ENCODE measurements around the gene VASH1.

VASH1 gene

DNA sequence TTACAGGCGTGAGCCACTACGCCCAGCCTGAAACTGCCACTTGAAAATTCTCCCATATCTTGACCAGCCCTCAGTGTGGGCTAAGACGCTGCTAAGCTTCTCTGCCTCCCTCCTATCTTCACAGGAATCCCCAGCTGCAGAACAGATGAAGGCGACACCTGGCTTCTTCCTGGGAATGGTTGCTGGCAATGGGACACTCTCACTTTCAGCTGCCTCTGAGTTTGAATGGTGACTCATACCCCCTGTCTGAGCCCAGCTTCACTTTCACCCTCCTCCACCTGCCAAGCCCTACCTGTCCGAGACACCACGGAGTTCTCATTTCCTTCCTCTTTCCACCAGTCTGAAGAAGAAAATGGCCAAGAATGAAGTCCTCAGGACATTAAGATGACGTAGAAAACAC, 18.3 kb upstream of the VASH1 start:
- no peak for DNase-seq (ENCODE audit: low read depth)

DNA sequence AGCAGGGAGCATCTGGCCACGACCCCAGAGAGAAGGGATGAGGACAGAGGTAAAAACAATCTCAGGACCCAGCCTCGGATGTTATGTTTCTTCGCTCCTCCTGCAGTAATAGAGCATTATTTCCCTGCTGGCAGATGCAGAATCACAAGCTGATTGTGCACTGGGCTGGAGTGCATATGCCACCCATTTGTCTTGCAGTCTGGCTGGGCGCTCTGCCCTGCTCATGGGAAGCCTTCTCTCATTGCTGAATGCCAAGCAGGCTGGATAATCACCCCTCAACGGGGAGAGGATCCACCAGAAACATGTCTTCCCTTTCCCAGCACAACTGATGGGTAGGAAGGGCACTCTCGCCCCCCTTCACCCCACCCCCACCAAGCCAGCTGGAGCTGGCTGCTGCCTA, 8.5 kb upstream of the VASH1 start:
- DNase-seq (ENCODE audit: low read depth): no peak

DNA sequence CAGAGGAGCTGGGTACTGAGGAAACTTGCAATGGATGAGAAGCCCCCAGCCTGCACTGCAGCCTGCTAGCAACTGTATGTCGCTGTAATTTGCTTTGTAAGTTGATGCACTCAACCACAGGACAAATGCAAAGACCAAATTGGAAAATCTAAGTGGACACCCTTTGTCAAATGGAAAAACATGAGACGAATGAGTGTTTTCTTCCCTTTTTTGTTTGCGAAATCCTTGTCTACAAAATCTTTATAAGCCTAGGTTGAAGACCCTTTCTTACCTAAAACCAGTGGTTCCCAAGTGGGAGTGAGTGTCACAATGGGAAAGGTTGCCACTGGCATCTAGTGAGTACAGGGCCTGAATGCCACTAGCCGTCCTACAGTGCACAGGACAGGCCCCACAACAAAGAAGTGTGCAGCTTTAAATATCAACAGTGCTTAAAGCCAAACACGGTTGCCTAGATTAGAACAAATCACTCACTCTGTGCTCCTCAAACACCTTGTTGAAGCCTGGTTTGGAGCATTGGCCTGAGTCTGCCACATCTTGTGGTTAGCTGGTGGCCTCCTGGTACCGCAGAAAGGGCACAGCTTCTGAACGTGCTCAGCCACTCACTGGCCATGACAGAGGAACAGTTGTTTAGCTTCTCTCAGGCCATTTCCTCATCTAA, 7.6 kb upstream of the VASH1 start:
- no peak for DNase-seq (ENCODE audit: low read depth)

DNA sequence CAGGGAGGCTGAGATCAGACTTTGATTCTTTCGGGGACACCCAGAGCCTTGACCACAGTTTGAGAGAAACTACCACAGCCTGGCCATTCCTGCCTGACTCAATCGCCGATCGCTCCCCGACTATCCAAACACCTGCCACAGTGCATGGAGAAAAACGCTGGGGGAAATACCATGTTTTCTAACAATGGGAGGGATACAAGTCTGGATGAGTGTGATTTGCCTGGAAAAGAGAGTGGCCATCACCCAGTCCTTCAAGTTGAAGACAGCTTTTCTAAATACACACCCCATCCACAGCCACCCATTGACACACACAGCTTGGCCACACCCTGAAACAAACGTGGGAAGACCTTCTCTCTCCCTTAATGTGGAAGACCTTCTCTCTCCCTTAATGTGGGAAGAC, 6.7 kb upstream of the VASH1 start:
- no peak for DNase-seq (ENCODE audit: low read depth)

DNA sequence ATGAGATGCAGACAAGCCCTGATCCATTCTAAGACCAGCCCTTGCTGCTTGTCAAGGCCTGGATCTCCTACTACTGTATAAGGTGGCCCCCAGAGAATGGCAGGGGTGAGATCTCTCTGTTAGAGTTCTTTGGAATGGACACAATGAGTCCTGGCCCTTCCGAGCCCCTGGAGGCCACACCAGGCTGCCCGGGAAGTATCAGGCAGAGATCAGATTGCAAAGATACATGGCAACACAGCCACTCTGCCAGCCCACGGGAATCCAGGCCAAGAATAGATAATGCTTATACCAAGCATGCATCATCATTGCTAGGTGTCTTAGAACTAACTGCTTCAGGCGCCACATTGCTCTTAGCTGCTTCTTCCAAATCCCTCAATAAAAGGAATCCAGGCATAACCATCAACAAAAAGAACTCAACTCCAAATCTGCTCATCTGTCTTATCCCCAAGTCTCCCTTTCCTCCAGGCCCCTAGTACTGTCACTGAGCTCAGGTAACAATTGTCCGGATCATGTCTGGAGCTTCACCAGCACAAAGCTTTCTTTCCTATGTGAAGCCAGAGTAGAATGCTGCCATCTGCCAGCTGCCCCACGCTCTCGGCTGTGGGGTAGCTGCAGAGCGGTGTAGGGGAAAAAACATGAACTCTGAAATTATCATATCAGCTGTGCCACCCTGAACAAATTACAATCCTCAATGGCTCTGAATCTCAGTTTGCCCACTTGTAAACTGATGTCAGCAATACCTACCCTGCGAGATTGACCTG, 5.5 kb upstream of the VASH1 start:
- DNase-seq (ENCODE audit: low read depth): no peak

DNA sequence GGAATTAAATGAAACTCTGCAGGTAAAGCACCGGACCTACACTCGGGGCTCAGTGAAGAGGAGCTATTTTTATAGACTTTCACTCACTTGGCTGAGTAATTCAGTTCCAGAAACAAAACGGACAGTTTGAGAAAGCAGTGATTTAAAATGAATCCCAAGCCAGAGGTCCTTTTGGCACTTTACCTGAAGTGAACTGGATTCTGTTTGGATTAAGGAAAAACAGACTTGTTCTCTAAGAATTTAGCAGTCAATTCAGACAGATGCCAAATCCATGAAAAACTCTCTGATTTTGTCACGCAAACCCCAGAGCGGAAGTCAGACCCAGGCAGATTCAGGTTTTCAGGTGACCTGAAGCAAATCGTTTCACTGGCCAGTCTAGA, 4.9 kb upstream of the VASH1 start:
- no peak for DNase-seq (ENCODE audit: low read depth)

DNA sequence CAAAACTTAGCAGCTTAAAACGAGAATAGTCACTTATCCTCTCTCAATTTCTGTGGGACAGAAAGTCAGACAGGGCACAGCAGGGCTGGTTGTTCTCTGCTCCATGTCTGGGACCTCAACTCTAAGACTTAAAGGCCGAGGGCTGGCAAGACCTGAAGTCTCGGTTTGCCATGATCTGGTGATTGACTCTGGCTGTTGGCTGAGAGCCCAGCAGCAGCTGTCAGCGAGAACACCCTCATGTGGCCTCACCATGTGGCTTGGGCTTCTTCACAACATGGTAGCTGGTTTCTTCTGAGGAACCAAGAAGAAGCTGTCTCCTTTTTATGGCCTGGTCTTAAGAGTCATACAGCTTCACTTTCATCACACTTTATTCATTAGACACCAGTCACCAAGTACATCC, 1.7 kb upstream of the VASH1 start:
- no peak for DNase-seq (ENCODE audit: low read depth)

DNA sequence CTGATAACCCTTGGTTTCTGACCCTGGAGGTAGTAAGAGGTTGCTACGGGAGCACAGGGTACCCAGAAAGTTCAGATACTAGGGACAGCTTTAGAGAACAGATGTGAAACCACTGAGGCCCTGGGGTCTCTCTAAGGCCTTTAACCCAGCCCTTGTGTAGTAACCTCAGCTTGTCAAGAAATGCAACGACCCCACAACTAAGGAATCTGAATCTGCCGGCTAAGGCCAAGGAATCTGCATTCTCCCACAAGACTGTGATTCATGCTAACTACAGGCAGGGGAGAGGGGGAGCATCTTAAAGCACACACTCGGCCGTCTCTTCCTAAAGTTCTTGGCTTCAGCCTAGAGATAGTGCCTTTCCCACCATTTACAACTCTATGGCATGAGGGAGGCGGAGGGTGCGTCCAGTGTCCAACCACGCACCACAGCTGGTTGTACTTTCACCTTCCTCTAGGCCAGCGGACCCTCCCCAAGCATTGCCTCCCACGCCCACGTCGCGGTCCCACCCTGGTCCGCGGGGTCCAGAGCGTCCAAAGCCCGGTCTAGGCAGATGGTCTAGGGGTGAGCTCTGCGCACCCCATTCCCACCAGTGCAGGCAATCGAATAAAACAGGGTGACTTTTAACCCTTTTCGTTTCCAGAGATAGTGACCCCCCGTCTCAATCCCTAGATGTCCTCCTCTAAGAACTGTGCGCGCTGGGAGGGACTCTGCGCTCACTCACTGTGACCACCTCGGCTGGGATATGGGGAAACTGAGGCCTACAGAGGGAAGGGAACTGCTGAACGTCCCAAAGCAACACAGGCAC, 735 bp upstream of the VASH1 start:
- no peak for DNase-seq (ENCODE audit: low read depth)

DNA sequence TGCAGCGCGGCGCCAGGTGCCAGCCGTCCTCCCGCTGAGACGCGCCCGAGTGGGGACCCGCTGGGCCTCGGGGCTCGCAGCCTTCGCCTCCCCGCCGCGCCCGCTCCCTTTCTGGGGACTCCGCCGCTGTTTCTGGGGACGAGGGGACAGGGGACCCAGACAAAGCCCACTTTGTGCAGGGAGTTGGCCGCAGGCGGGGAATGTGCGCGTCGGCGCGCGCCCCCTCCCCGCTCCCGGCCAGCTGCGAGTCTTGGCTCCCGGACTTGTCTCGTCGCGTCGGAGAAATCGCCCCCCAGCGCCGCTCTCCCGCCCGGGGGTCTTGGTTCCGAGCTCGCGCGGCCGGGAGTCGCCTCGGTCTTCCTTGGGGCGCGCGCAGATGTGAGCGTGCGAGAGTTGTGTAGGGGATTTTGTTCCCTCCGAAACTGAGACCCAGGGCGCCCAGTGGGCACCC, 717 bp downstream of the VASH1 start:
- no peak for DNase-seq (ENCODE audit: low read depth)

DNA sequence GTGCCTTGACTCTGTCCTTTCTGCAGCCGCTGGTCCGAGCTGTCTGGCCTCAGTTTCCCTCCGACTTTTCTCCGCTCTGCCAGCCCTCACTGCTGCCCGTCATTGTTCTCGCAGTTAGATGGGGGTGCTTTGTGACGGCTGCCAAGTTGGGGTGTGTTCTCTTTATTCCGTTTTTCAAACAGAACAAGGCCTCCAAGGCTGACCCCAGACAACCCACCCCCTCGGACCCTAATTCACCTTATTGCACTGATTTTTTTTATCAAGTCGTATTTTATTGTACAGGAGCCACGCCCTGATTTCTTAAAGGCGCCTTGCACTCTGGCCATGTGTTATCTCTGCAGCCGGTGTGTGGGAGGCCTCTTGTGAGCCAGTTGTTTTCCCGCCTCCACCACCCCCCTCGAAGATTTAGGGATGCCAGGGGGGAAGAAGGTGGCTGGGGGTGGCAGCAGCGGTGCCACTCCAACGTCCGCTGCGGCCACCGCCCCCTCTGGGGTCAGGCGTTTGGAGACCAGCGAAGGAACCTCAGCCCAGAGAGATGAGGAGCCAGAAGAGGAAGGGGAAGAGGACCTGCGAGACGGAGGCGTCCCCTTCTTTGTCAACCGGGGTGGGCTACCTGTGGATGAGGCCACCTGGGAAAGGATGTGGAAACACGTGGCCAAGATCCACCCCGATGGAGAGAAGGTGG, 1.3 kb downstream of the VASH1 start:
- DNase-seq (ENCODE audit: low read depth): no peak

DNA sequence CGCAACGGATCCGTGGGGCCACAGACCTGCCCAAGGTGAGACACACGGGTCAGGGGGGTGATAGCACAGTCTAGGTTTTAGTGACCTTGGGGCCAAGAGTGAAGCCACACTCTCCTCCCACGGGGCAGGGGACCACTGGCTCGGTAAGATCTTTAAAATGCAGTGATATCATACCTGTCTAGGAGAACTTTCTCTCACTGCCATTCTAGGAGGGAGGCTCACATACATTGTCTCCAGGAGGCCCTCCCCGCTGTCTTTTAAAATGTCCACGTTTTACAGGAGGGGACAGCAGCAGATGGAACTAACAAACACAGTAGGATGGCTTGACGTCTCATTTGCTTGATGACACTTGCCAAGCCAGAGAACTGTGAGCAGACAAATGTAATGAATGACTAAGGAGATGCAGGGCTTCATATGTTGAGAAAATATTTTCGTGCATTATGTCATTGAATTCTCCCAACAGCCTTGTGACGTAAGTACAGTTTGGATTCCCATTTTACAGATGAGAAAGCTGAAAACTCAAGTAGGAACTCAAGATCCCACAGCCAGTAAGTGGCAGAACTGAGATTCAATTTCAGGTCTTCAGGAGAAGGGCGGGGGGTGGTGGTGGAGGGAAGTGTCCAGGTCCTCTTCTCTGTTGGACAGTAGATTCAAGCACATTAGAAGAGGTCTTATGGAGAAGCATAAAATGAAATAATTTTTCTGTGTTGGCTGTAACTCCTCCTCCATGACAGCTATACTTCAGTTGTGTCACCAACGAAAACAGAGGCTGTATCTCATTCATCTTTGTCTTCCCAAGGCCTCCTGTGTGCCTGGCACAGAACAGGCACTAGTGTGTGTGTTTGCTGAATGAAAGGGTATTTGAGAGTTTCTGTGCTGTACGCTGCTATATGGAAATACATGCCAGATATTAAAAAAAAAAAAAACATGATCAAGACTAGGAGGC, 2.1 kb downstream of the VASH1 start:
- no peak for DNase-seq (ENCODE audit: low read depth)

DNA sequence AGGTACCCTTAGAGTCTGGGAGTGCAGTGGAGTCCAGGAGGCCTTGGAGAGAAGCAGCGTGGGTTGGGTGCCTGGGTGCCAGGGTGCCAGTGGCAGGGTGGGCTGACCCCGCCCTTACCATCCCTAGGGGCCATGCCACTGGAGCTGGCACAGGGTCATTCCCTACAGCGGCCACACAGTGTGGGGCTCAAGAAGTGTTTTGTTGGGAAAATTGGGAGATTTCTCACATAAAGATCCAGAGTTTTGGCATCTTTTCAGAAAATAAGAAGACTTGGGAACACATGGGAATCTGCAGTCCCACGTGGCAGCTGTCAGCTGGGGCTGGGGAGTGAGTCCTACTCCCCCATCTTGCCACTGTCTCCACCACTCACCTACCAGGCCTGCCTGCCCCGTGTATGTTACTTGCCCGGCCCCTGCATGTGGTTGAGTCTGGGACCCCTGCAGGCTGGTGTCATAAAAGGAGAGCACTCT, 4.2 kb downstream of the VASH1 start:
- no peak for DNase-seq (ENCODE audit: low read depth)

DNA sequence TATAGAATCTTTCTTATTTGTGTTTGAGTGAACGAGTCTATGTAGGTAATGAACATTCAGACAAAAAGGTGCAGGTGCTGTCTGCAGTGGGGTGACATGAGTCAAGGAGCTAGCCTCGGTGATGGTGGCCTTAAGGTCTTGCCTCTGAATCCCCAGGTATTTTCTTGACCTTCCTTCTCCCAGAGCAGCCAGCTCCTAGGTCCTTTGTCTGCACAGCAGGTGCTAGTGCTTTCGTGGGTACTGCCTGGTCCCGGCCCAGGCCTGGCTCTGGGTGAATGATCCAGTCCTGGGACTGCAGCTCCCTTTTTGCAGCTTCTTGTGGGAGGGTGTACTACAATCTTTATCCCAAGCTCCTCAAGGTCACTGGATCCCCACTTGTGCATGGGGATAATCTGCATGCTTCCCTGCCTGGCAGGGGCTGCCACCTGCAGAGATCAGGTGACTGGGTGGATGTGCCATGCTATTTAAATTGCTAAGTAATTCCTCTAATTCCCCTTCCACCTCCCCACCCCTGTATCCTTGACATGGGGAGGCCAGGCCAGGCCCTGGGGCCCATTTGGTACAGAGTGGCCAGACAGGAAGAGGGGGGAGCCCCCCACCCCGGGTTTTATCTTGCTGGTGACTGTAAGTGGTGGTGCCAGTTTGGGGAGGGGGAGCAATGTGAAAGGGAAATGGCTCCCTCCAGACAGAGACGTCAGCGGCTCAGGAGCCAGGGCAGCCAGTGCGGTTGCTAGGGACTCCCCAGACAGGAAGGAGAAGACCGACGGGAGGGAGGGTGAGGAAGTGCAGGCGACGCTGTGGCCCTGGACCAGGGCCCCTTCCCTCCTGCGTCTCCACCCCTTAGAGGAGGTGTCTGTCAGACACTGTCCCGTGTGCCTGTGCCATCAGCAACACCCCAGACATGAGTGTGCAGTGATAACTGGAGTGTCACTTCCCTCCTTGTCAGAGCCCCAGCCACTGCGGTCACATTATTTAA, 6.7 kb downstream of the VASH1 start:
- DNase-seq (ENCODE audit: low read depth): peak; percentile 90

DNA sequence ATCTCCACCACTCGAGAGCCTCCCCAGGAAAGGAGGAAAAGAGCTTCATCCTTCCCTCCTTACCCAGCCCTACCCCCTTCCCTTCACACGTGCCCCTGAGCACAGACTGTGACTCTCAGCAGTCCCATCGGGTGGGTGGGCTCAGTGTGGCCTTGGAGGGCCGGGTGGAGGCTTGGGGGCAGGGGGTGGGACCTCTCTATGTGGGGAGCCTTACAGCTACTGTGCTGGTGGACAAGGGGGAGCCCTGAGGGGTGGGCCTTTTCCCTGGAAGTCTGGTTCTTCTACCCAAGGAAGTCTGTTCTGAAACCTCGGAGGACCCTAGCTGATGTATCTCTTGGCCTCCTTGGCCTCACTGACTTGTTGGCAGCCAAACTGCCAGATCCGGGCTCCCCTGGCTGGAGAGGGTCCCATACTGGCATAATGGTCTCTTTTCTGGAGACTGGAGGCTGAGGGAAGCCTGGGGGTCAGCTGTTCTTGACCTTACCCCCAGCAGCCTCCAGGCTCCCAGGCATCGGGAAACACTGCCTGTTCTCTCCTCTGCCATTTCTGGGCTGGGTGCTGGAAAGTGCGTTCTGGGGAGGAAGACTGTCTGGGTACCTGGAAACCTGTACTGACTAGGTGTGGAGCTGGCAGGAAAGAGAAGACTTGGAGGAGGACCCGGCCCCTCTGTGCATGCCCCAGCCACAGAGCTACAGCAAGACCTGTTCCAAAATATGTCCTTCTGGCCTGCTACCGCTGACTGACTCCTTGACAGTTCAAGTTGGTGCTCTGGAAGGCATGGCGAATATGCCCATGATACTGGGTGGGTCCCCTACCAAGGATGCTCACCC, 7.6 kb downstream of the VASH1 start:
- no peak for DNase-seq (ENCODE audit: low read depth)

DNA sequence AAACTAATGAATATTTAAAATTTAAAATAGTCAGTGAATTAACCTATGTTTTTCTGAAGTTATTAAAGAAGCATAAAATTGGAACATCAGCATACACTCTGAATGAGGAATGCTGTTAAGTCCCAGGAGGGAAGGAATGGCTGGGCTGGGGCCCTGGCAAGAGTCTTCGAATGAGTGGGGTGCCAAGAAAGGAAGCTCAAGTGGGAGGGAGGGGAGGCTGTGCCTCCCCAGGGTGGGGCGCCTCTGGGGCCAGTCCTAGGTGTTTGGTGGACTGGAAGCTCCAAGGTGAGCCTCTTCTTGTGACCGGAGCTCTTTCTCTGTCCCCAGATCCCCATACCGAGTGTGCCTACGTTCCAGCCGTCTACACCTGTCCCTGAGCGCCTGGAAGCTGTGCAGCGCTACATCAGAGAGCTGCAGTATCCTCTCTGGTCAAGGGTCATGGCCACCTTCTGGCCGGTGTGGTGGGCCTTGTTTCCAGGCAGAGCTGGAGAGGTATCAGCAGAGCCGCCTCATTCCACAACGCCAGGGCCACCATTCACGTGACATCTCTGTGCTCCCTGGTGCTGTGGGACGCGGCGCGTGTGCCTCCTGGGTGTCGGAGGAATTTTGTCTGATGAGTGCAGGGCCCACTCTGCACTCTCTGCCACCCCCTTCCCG, 8.5 kb downstream of the VASH1 start:
- no peak for DNase-seq (ENCODE audit: low read depth)

DNA sequence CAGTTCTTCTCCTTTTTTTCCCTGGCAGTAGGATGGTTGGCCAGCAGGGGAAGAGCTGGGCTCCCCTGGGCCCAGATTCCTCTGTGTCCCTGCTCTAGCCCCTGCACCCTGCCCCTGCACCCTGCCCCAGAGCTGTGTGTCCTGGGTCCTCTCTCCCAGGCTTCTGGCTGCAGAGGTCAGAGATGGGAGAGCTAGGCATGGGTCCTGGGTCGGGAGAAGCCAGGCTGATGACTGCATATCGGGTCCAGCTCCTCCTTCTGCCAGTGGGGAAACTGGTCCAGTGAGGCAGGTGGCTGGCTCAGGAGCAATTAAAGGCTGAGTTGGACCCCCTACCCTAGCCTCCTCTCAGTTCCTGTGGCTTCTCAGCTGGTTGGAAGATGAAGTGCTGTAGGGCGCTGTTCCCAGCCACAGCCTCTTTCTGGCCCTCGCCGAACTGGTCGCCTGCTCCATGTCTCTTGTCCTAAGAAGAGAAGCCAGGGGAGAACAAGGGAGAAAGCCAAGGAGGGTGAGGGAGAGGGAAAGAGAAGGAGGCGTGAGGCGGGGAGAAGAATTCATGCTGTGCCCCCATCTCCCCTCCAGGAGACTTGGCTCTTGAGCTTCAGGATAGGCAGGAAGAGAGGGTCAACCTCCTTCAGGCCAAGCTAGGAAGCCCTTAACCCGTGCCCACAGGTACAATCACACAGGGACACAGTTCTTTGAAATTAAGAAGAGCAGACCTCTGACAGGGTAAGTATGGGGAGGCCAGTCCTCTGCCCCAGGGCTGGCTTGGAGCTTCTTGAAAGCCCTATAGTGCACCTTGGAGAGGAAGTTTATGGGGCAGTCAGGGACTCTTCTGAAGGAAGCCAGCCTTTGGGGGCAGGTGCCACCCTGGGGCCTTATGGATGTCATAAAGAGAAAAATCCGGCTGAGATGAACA, 9.5 kb downstream of the VASH1 start:
- no peak for DNase-seq (ENCODE audit: low read depth)

DNA sequence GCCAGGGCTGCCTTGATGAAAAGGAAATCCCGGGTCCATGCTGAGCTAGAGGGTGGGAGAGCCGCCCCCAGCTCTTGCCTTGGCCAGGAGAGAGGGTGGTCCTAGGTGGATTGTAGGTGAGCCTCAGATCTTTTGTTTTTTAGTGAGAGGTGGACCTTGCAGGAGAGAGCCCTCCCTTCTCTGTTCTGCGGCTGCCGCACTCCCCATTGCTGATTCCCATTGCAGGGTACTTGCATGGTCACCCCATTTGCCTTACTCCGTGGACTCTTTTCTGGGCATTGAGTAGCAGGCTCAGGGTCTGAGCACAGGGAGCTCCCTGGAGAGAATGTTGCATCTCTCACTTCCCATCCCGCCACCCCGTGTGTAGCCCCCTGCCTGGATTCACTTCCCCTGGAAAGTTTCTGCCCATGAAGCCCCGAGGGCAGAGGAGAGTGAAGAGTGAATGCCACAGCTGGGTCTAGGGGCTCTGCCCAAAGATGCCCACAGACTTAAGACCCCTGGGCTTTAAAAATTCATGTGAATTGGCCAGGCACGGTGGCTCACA, 10.2 kb downstream of the VASH1 start:
- DNase-seq (ENCODE audit: low read depth): no peak
